Kidney (tissue), 14 donors: Measurements from ENCODE around the gene ARID1B. TPM values are rescaled to one million over a fixed set of nuclear protein-coding genes. Genes with fewer than 3 reads are reported as not detected.

Experiments
- DNase-seq, 5 donors: peaks; one replicate each; pipeline ENCODE4 v3.0.0-alpha.2; 2013 to 2020
- FAIRE-seq: peaks from 2 replicates; lab custom pipeline; 2012; peaks lifted over from hg19 to GRCh38; lab: Jason Lieb, UNC
- H3K27ac ChIP-seq, 2 donors: one replicate each; pipeline ENCODE4 v1.7.0; 2013; ENCODE audit warnings: low read depth in 2 of 2, low read length in 2 of 2, inconsistent platforms in 1 of 2
- H3K27me3 ChIP-seq: one replicate; pipeline ENCODE4 v1.7.1; 2013; ENCODE audit warnings: low read length, inconsistent platforms; ENCODE audit not compliant: control insufficient read depth, insufficient read depth
- H3K36me3 ChIP-seq, 3 donors: one replicate each; pipeline versions ENCODE4 v1.7.0 to v1.7.1; 2013; ENCODE audit warnings: low read length in 3 of 3, control low read depth in 1 of 3, inconsistent platforms in 1 of 3; ENCODE audit not compliant: insufficient read depth in 3 of 3, control insufficient read depth in 2 of 3
- H3K4me1 ChIP-seq, 3 donors: one replicate each; pipeline versions ENCODE4 v1.7.0 to v1.7.1; 2013; ENCODE audit warnings: low read length in 3 of 3, inconsistent platforms in 1 of 3, low read depth in 1 of 3; ENCODE audit not compliant: control insufficient read depth in 2 of 3, insufficient read depth in 2 of 3
- H3K4me3 ChIP-seq, 3 donors: one replicate each; pipeline versions ENCODE4 v1.7.0 to v1.8.1; 2013; ENCODE audit warnings: low read length in 3 of 3, control low read depth in 1 of 3, inconsistent platforms in 1 of 3
- H3K9ac ChIP-seq, 3 donors: one replicate each; pipeline versions ENCODE4 v1.7.0 to v1.7.1; 2013; ENCODE audit warnings: low read length in 3 of 3, control low read depth in 1 of 3, inconsistent platforms in 1 of 3
- H3K9me3 ChIP-seq, 3 donors: one replicate each; pipeline versions ENCODE4 v1.7.0 to v1.7.1; 2013; ENCODE audit warnings: low read length in 3 of 3, control low read depth in 1 of 3, inconsistent platforms in 1 of 3; ENCODE audit not compliant: control insufficient read depth in 2 of 3, insufficient read depth in 1 of 3
- CTCF ChIP-seq: IDR thresholded peaks from 3 replicates; pipeline ENCODE4 v1.5.1; 2012; ENCODE audit warnings: mild to moderate bottlenecking, moderate library complexity, borderline replicate concordance; ENCODE audit not compliant: insufficient read depth; ENCODE audit errors: extremely low read depth
- intact Hi-C: fragments of 100-400 bp; cut with DNase I; formaldehyde crosslinking; loops from one replicate; pipeline ENCODE4 v1.11.1; 2022
- polyA plus RNA-seq: library from polyadenylated mRNA; stranded (reverse); fragments of 350-450 nt; fragmentation: Illumina TruSeq; extraction: RNeasy Lipid Tissue Mini Kit (QIAGEN cat#74804); gene quantifications from one replicate; pipeline ENCODE4 v1.2.3, GENCODE V29; 2014; ENCODE audit warnings: low read depth, low replicate concordance; ENCODE audit not compliant: insufficient read depth
- total RNA-seq: library from RNA; stranded (reverse); fragmentation: NEBNext Ultra II Directional; extraction: Animal tissue kit (Norgen Biotek cat#: 25700); gene quantifications from one replicate; pipeline ENCODE4 v1.2.1, GENCODE V29; 2021
- donor health status: control.
- donor health status: control.
- donor health status: control.
- donor health status: control.
- donor health status: control.
- donor health status: DM: yes; HTN: yes; CAD: no.
- donor health status: Normal renal cell carcinoma (clear cell type).

Gene ARID1B
- total and polyA plus RNA-seq, 2 donors from 2014 or later, result 16.4 to 110 TPM

- peak; percentile 27 to 88 (median 60) for DNase-seq
- Histone ChIP-seq H3K36me3 (no peaks in the 10 kb centered on the region), H3K4me1 (peaks cover 6 to 26% (median 8%) of the 10 kb centered on the region in 3 donors), H3K9me3 (no peaks in the 10 kb centered on the region), H3K4me3 (peak overlapping the region; percentile 67 to 97 (median 87)), H3K27me3 (no peaks in the 10 kb centered on the region), H3K9ac (peak overlapping the region; percentile 66 to 95 (median 73)), H3K27ac (peak overlapping the region; percentile 96 to 98)
- TF ChIP-seq CTCF, result no peak
- FAIRE-seq, result no peak
- intact Hi-C loops, result no loop called here
These were observed 2.3 kb downstream of the ARID1B start for GRCh38 chr6:156779206-156780094.

GRCh38 chr6:156780102-156780641, 3.0 kb downstream of the ARID1B start:
- peak overlapping the region; percentile 67 to 97 (median 87) for H3K4me3 ChIP-seq
- H3K9ac ChIP-seq, result peak overlapping the region; percentile 66 to 95 (median 73)
- H3K4me1 ChIP-seq, result peaks cover 6 to 22% (median 8%) of the 10 kb centered on the region in 3 donors
- FAIRE-seq (peak; percentile 78), DNase-seq (peak in 3 of 5 donors; percentile 69 to 91 (median 91))
- TF ChIP-seq CTCF, result no peak
- intact Hi-C loops, result no loop called here
- no peaks in the 10 kb centered on the region for H3K27me3 ChIP-seq
- H3K36me3 ChIP-seq, result no peaks in the 10 kb centered on the region
- H3K9me3 ChIP-seq, result no peaks in the 10 kb centered on the region
- H3K27ac ChIP-seq, result peak overlapping the region; percentile 96 to 98

- peak overlapping the region; percentile 0 to 70 (median 49) for H3K9ac ChIP-seq
- H3K27ac ChIP-seq, result peak overlapping the region; percentile 7 to 19
- no peak for TF ChIP-seq CTCF
- DNase-seq (peak in 1 of 5 donors; percentile 29), FAIRE-seq (peak; percentile 44)
- H3K36me3 ChIP-seq, result no peaks in the 10 kb centered on the region
- H3K9me3 ChIP-seq, result no peaks in the 10 kb centered on the region
- peaks cover 6 to 13% (median 6%) of the 10 kb centered on the region in 3 donors for H3K4me1 ChIP-seq
- intact Hi-C loops, result no loop called here
- H3K4me3 ChIP-seq, result peak overlapping the region; percentile 0 to 67 (median 42)
- H3K27me3 ChIP-seq, result no peaks in the 10 kb centered on the region
These were observed 4.0 kb downstream of the ARID1B start for GRCh38 chr6:156780962-156781853.
